OCI-LY1 (cell line): ENCODE measurements around the gene BMP8B.

ENCODE experiments used
- H2AFZ ChIP-seq: fragments of 200-600 bp; sonication (generic), shearing (Covaris generic); 2 replicates; pipeline ENCODE4 v1.6.0; 2014; ENCODE audit warnings: antibody characterized with exemption, mild to moderate bottlenecking, low read length
- H3F3A ChIP-seq: fragments of 200-600 bp; sonication (generic), shearing (Covaris generic); 2 replicates; pipeline ENCODE4 v1.6.0; 2014; ENCODE audit warnings: mild to moderate bottlenecking, antibody characterized with exemption, low read length, moderate library complexity; ENCODE audit not compliant: insufficient read depth
- H3K27ac ChIP-seq: fragments of 200-600 bp; sonication (generic); 2 replicates; pipeline ENCODE4 v1.5.1; 2014; ENCODE audit warnings: low read length, mixed run types, mild to moderate bottlenecking, low read depth; ENCODE audit not compliant: poor library complexity, severe bottlenecking
- H3K27me3 ChIP-seq: fragments of 200-600 bp; sonication (generic); 2 replicates; pipeline ENCODE4 v1.6.0; 2014; ENCODE audit warnings: antibody characterized with exemption, mild to moderate bottlenecking, low read length, moderate library complexity; ENCODE audit not compliant: insufficient read depth
- H3K36me3 ChIP-seq: fragments of 200-600 bp; sonication (generic); 2 replicates; pipeline ENCODE4 v1.6.1; 2014; ENCODE audit warnings: mild to moderate bottlenecking, antibody characterized with exemption, low read length, moderate library complexity, mixed read lengths; ENCODE audit not compliant: insufficient read depth
- H3K4me1 ChIP-seq: fragments of 200-600 bp; sonication (generic); 2 replicates; pipeline ENCODE4 v1.5.1; 2014; ENCODE audit warnings: mild to moderate bottlenecking, low read length, moderate library complexity; ENCODE audit not compliant: insufficient read depth, severe bottlenecking
- H3K4me2 ChIP-seq: fragments of 200-600 bp; sonication (generic), shearing (Covaris generic); 2 replicates; pipeline ENCODE4 v1.6.1; 2014; ENCODE audit warnings: low read length
- H3K4me3 ChIP-seq: fragments of 200-600 bp; sonication (generic); 2 replicates; pipeline ENCODE4 v1.5.1; 2014; ENCODE audit warnings: low read length, low read depth, mild to moderate bottlenecking, mixed read lengths; ENCODE audit not compliant: poor library complexity, severe bottlenecking
- H3K79me2 ChIP-seq: fragments of 200-600 bp; shearing (Covaris generic); 2 replicates; pipeline ENCODE4 v1.6.1; 2016; ENCODE audit warnings: mixed run types, low read length, mixed read lengths; ENCODE audit not compliant: insufficient read depth
- H3K9ac ChIP-seq: fragments of 200-600 bp; sonication (generic), shearing (Covaris generic); 2 replicates; pipeline ENCODE4 v1.6.1; 2014; ENCODE audit warnings: mild to moderate bottlenecking, low read length, mixed read lengths
- H3K9me2 ChIP-seq: fragments of 200-600 bp; sonication (generic), shearing (Covaris generic); 2 replicates; pipeline ENCODE4 v1.6.1; 2014; ENCODE audit warnings: low read depth, mild to moderate bottlenecking, low read length, mixed read lengths
- H3K9me3 ChIP-seq: fragments of 200-600 bp; shearing (Covaris generic); 2 replicates; pipeline ENCODE4 v1.6.1; 2014; ENCODE audit warnings: low read length, mixed read lengths
- H4K20me1 ChIP-seq: fragments of 200-600 bp; sonication (generic), shearing (Covaris generic); 2 replicates; pipeline ENCODE4 v1.6.0; 2016; ENCODE audit warnings: mild to moderate bottlenecking, low read length; ENCODE audit not compliant: insufficient read depth
- CTCF ChIP-seq: fragments of 200-600 bp; sonication (generic), shearing (Covaris generic); IDR thresholded peaks from 2 replicates; pipeline ENCODE4 v1.5.1; 2017; ENCODE audit warnings: mild to moderate bottlenecking, antibody characterized with exemption, low read length, moderate library complexity, mixed read lengths
- EZH2 ChIP-seq: fragments of 200-600 bp; sonication (generic), shearing (Covaris generic); IDR thresholded peaks from 2 replicates; pipeline ENCODE4 v1.8.0; 2017; ENCODE audit warnings: borderline replicate concordance, mixed run types, mild to moderate bottlenecking, antibody characterized with exemption, low read length, moderate library complexity, mixed read lengths

Gene BMP8B

DNA sequence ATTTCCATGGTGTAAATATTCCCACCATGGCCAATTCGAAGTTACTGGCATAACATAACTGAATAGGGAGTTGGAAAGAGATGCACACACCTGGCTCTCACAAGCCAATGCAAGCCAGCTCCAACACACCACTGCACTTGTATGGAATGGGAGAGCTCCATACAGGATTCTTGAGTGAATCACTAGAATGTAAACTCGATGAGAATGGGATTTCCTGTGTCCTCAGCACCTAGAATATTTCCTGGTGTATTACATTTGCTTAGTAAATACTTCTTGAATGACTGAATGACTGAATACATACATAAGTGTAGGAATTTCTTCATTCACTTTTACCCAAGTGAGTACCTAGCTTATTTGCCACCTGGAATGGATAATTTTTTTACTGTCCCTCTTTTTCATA is 66.2 kb downstream of the BMP8B start:
- Histone ChIP-seq H3K9me2 (no peaks in the 10 kb centered on the region), H3K27me3 (no peaks in the 10 kb centered on the region; the same call in 1 of the 2 replicates), H3F3A (no peaks in the 10 kb centered on the region), H3K9ac (no peak overlapping the region), H3K9me3 (no peaks in the 10 kb centered on the region), H4K20me1 (no peaks in the 10 kb centered on the region), H3K27ac (no peak overlapping the region), H3K79me2 (no peaks in the 10 kb centered on the region), H2AFZ (no peak overlapping the region), H3K4me2 (no peak overlapping the region), H3K36me3 (no peaks in the 10 kb centered on the region), H3K4me1 (peaks cover 4% of the 10 kb centered on the region), H3K4me3 (no peak overlapping the region)
- TF ChIP-seq EZH2 = no peak
- TF ChIP-seq CTCF = no peak

- no peaks in the 10 kb centered on the region for H4K20me1 ChIP-seq
- H3K36me3 ChIP-seq = no peaks in the 10 kb centered on the region
- no peaks in the 10 kb centered on the region for H3K9me3 ChIP-seq
- TF ChIP-seq CTCF (no peak), EZH2 (no peak)
- no peaks in the 10 kb centered on the region for H3K9me2 ChIP-seq
- no peak overlapping the region for H3K27ac ChIP-seq
- H3K27me3 ChIP-seq = no peaks in the 10 kb centered on the region; the same call in 1 of the 2 replicates
- no peak overlapping the region for H3K4me2 ChIP-seq
- H2AFZ ChIP-seq = no peak overlapping the region
- H3K79me2 ChIP-seq = no peaks in the 10 kb centered on the region
- H3K9ac ChIP-seq = no peak overlapping the region
- no peaks in the 10 kb centered on the region for H3F3A ChIP-seq
- H3K4me3 ChIP-seq = no peak overlapping the region
- peaks cover 3% of the 10 kb centered on the region for H3K4me1 ChIP-seq
Measured at GRCh38 chr1:39721664-39722063, 67.0 kb downstream of the BMP8B start.

DNA sequence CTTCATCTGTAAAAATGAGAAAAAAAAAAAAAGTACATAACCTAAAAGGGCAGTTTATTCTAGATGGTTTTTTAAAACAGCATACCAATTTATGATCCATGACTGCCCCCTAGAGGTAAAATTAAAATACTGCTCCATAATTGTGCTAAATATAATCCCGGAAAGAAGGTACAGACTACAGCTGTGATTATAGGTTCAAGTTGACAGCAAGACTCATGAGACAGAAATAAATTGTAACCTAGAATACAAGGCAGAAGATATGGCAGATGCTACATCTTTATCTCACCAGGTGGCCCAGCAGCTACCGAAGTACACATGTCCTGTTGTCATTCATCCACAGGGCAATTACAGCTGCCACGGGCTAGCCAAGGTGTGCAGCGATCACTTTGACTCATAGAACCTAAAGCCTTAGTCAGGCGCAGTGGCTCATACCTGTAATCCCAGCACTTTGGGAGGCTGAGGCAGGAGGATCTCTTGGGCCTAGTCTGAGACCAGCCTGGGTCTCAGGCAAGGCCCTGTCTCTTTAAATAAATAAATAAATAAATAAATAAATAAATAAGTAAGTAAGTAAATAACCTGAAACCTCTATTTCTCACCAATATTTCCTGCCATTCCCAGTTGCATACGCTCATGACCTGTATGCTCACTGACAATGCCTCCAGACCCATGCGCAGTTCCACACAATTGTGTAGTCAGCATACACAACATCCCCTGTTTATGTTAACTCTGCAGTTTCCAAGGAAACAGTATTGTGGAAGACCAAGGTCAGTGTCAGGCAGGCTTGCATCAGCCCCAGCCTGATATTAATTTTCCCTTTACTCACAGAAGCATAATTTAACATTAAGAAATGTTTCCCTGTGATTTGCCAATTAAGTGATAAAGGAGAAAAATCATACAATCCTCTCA is 68.3 kb downstream of the BMP8B start:
- Histone ChIP-seq H3K27me3 (no peaks in the 10 kb centered on the region; the same call in 1 of the 2 replicates), H3F3A (no peaks in the 10 kb centered on the region), H3K9me3 (no peaks in the 10 kb centered on the region), H2AFZ (no peak overlapping the region), H3K4me1 (peaks cover 3% of the 10 kb centered on the region), H3K27ac (no peak overlapping the region), H3K4me3 (no peak overlapping the region), H3K9ac (no peak overlapping the region), H4K20me1 (no peaks in the 10 kb centered on the region), H3K9me2 (no peaks in the 10 kb centered on the region), H3K36me3 (no peaks in the 10 kb centered on the region), H3K79me2 (no peaks in the 10 kb centered on the region), H3K4me2 (no peak overlapping the region; the same call in 1 of the 2 replicates)
- TF ChIP-seq CTCF (peak; percentile 74), EZH2 (no peak)
